Measurements from ENCODE around the gene GALNT1. TPM values are rescaled to one million over a fixed set of nuclear protein-coding genes. Genes with fewer than 3 reads are reported as not detected.
"Not testable (repeated sequence)": the region's sequence is repeated elsewhere in the genome, so short reads cannot be mapped to it uniquely, and the experiment has no call there.

GALNT1 gene
- total and polyA plus RNA-seq, 2 donors (not counting 1 experiment from before 2014, with no cell fraction given): 7.5 to 51.3 TPM

DNA sequence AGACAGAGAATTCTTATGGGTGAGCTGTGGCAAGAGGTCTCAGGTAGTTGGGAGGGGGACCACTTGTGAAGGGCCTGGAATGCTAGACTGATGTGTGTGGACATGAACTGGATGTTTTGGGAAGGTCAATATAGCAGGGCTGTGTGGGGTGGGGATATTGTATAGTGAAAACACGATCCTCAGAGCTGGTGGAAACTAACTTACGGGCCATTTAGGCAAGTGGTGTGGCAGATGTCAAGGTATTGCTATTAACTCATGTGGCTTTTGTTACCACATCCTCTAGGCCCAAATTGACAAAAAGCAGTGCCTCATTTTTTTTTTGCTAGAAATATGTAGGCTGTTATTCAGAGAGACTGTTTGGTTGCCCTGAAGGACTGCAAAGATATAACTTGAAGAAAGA is 8.0 kb upstream of the GALNT1 start:
- Histone ChIP-seq H3K9ac (ENCODE audit: low read length) (no peak overlapping the region), H3K4me3 (ENCODE audit: control extremely low read depth in 1 of 5, extremely low read depth in 1 of 5, insufficient read depth in 1 of 5, low read depth in 2 of 5, low read length in 4 of 5) (no peak overlapping the region), H3K27me3 (replicated peaks in 1 of 4; ENCODE audit: control extremely low read depth in 1 of 4, control insufficient read depth in 3 of 4, insufficient read depth in 4 of 4, low read length in 3 of 4) (no peaks in the 10 kb centered on the region), H3K4me2 (replicated peaks; ENCODE audit: low read depth, low read length, poor library complexity, severe bottlenecking) (no peak overlapping the region), H3K27ac (ENCODE audit: low read length in 2 of 2) (no peak overlapping the region), H3K36me3 (replicated peaks in 1 of 2; ENCODE audit: control extremely low read depth in 1 of 2, control insufficient read depth in 1 of 2, extremely low read depth in 1 of 2, insufficient read depth in 2 of 2, low read length in 1 of 2) (no peaks in the 10 kb centered on the region), H3K79me2 (ENCODE audit: control insufficient read depth, insufficient read depth, low read length) (no peaks in the 10 kb centered on the region), H3K9me3 (ENCODE audit: control extremely low read depth in 1 of 3, control insufficient read depth in 2 of 3, insufficient read depth in 1 of 3, low read length in 2 of 3) (peaks cover 0 to 9% (median 8%) of the 10 kb centered on the region in 3 donors), H2AFZ (ENCODE audit: insufficient read depth, low read depth, low read length, poor library complexity, severe bottlenecking) (peak overlapping the region; percentile 32), H4K20me1 (ENCODE audit: control insufficient read depth, insufficient read depth, low read length, poor library complexity, severe bottlenecking) (no peaks in the 10 kb centered on the region), H3K4me1 (ENCODE audit: control insufficient read depth in 2 of 2, insufficient read depth in 2 of 2, low read length in 2 of 2) (no peaks in the 10 kb centered on the region)
- intact Hi-C loops (cut with micrococcal nuclease): no loop called here
- no peak overlapping the region for H3K27ac Mint-ChIP-seq
- CTCF ChIA-PET: no interaction called here
- no peaks in the 10 kb centered on the region for H3K4me1 Mint-ChIP-seq
- no CpG with 5 or more reads among the region's 2 CpGs for WGBS (ENCODE audit: insufficient coverage)
- POLR2A ChIA-PET: no interaction called here
- H3K9me3 Mint-ChIP-seq (ENCODE audit: insufficient read depth): peaks cover 4% of the 10 kb centered on the region
- no peak overlapping the region for H3K4me3 Mint-ChIP-seq
- DNase-seq: no peak
- ATAC-seq (ENCODE audit: low read depth): no peak
- no peaks in the 10 kb centered on the region for H3K27me3 Mint-ChIP-seq
- TF ChIP-seq EZH2 (IDR thresholded peaks at IDR 0.05; ENCODE audit: borderline replicate concordance, insufficient read depth, low read depth, low read length, poor library complexity, severe bottlenecking): no peak
- TF ChIP-seq, protein P1, sequence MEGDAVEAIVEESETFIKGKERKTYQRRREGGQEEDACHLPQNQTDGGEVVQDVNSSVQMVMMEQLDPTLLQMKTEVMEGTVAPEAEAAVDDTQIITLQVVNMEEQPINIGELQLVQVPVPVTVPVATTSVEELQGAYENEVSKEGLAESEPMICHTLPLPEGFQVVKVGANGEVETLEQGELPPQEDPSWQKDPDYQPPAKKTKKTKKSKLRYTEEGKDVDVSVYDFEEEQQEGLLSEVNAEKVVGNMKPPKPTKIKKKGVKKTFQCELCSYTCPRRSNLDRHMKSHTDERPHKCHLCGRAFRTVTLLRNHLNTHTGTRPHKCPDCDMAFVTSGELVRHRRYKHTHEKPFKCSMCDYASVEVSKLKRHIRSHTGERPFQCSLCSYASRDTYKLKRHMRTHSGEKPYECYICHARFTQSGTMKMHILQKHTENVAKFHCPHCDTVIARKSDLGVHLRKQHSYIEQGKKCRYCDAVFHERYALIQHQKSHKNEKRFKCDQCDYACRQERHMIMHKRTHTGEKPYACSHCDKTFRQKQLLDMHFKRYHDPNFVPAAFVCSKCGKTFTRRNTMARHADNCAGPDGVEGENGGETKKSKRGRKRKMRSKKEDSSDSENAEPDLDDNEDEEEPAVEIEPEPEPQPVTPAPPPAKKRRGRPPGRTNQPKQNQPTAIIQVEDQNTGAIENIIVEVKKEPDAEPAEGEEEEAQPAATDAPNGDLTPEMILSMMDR (IDR thresholded peaks at IDR 0.05): no peak

DNA sequence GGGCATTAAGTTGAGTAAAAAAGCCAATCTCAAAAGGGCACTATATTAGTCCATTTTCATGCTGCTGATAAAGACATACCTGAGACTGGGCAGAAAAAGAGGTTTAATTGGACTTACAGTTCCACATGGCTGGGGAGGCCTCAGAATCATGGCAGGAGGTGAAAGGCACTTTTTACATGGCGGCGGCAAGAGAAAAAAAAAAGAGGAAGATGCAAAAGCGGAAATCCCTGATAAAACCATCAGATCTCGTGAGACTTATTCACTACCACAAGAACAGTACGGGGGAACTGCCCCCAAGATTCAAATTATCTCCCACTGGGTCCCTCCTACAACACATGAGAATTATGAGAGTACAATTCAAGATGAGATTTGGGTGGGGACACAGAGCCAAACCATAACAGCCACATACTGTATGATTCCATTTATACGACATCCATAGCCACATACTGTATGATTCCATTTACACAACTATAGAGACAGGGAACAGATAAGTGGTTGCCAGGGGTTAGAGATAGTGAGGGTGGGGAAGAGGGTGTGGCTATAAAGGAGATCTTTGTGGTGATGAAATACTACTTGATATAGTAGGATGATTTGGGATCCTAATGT is 5.2 kb upstream of the GALNT1 start:
- H3K27me3 Mint-ChIP-seq; H3K9me3 ChIP-seq (ENCODE audit: control extremely low read depth in 1 of 3, control insufficient read depth in 2 of 3, insufficient read depth in 1 of 3, low read length in 2 of 3); H4K20me1 ChIP-seq (ENCODE audit: control insufficient read depth, insufficient read depth, low read length, poor library complexity, severe bottlenecking); H3K4me3 Mint-ChIP-seq; H3K79me2 ChIP-seq (ENCODE audit: control insufficient read depth, insufficient read depth, low read length); intact Hi-C loops (cut with micrococcal nuclease); H3K4me3 ChIP-seq (ENCODE audit: control extremely low read depth in 1 of 5, extremely low read depth in 1 of 5, insufficient read depth in 1 of 5, low read depth in 2 of 5, low read length in 4 of 5); H2AFZ ChIP-seq (ENCODE audit: insufficient read depth, low read depth, low read length, poor library complexity, severe bottlenecking); H3K27ac Mint-ChIP-seq; H3K9ac ChIP-seq (ENCODE audit: low read length); H3K4me2 ChIP-seq (replicated peaks; ENCODE audit: low read depth, low read length, poor library complexity, severe bottlenecking); CTCF ChIA-PET; H3K9me3 Mint-ChIP-seq (ENCODE audit: insufficient read depth); H3K4me1 Mint-ChIP-seq; H3K36me3 ChIP-seq (replicated peaks in 1 of 2; ENCODE audit: control extremely low read depth in 1 of 2, control insufficient read depth in 1 of 2, extremely low read depth in 1 of 2, insufficient read depth in 2 of 2, low read length in 1 of 2); DNase-seq; H3K27me3 ChIP-seq (replicated peaks in 1 of 4; ENCODE audit: control extremely low read depth in 1 of 4, control insufficient read depth in 3 of 4, insufficient read depth in 4 of 4, low read length in 3 of 4); POLR2A ChIA-PET; H3K4me1 ChIP-seq (ENCODE audit: control insufficient read depth in 2 of 2, insufficient read depth in 2 of 2, low read length in 2 of 2); H3K27ac ChIP-seq (ENCODE audit: low read length in 2 of 2); ATAC-seq (ENCODE audit: low read depth): not testable (repeated sequence)
- no CpG with 5 or more reads among the region's 6 CpGs for WGBS (ENCODE audit: insufficient coverage)
